GM19035 (cell line): Measurements from ENCODE around the gene CCDC32.
A peak's percentile ranks its signal among the peaks of the same experiment; 100 is the strongest.
"Not testable (repeated sequence)": the region's sequence is repeated elsewhere in the genome, so short reads cannot be mapped to it uniquely, and the experiment has no call there.

Experiments
- ATAC-seq: cut with Tn5 transposase; IDR thresholded peaks from one replicate; pipeline ENCODE4 v1.9.1; 2021; ENCODE audit not compliant: unreplicated experiment

CCDC32 gene

GRCh38 chr15:40564591-40565332 is at the start of gene CCDC32:
Gene CCDC32, minus strand, starts transcription at chr15:40565042. Its CDS starts 2,027 bp downstream, at chr15:40563015.
- ATAC-seq: peak; percentile 93

- ATAC-seq: no peak
Observed at GRCh38 chr15:40613080-40613479, 48.2 kb upstream of the CCDC32 start.

- no peak for ATAC-seq
Observed at GRCh38 chr15:40603935-40604334, 39.1 kb upstream of the CCDC32 start.

GRCh38 chr15:40600956-40601355 is 36.1 kb upstream of the CCDC32 start:
- no peak for ATAC-seq

- no peak for ATAC-seq
Observed at GRCh38 chr15:40598672-40599071, 33.8 kb upstream of the CCDC32 start.

GRCh38 chr15:40598126-40598525 is 33.3 kb upstream of the CCDC32 start:
- ATAC-seq: no peak

GRCh38 chr15:40597024-40597423 is 32.2 kb upstream of the CCDC32 start:
- no peak for ATAC-seq

GRCh38 chr15:40595773-40596172 is 30.9 kb upstream of the CCDC32 start:
- ATAC-seq: no peak

GRCh38 chr15:40595219-40595618 is 30.4 kb upstream of the CCDC32 start:
- no peak for ATAC-seq

GRCh38 chr15:40594429-40594836 is 29.6 kb upstream of the CCDC32 start:
- peak; percentile 47 for ATAC-seq

GRCh38 chr15:40593588-40594428 is 29.0 kb upstream of the CCDC32 start, which contains the start of gene KNL1:
Gene KNL1, plus strand, starts transcription at chr15:40594249. Its CDS starts 8,683 bp downstream, at chr15:40602932.
- peak; percentile 72 for ATAC-seq

GRCh38 chr15:40593165-40593564 is 28.3 kb upstream of the CCDC32 start:
- ATAC-seq: no peak

GRCh38 chr15:40591389-40591788 is 26.5 kb upstream of the CCDC32 start:
- ATAC-seq: no peak

GRCh38 chr15:40590667-40591050 is 25.8 kb upstream of the CCDC32 start:
- ATAC-seq: no peak

- no peak for ATAC-seq
Observed at GRCh38 chr15:40584191-40584590, 19.3 kb upstream of the CCDC32 start.

- ATAC-seq: no peak
Observed at GRCh38 chr15:40582726-40583246, 17.9 kb upstream of the CCDC32 start.

- ATAC-seq: not testable (repeated sequence)
Observed at GRCh38 chr15:40581796-40582195, 17.0 kb upstream of the CCDC32 start.

GRCh38 chr15:40578892-40579291 is 14.1 kb upstream of the CCDC32 start:
- ATAC-seq: no peak

GRCh38 chr15:40576914-40577313 is 12.1 kb upstream of the CCDC32 start:
- not testable (repeated sequence) for ATAC-seq

GRCh38 chr15:40575113-40575512 is 10.3 kb upstream of the CCDC32 start:
- ATAC-seq: no peak

GRCh38 chr15:40569129-40569953 is 4.5 kb upstream of the CCDC32 start, which contains the start of gene RPUSD2:
Gene RPUSD2, plus strand, starts transcription at chr15:40569299. Its CDS starts 39 bp downstream, at chr15:40569338.
- ATAC-seq: peak; percentile 61
